Vagina (tissue), 2 donors: ENCODE results near the gene RTF1. TPM values are rescaled to one million over a fixed set of nuclear protein-coding genes. Genes with fewer than 3 reads are reported as not detected.
A peak's percentile ranks its signal among the peaks of the same experiment; 100 is the strongest.

Experiments
- DNase-seq, 2 donors: peaks; one replicate each; pipeline ENCODE4 v3.0.0-alpha.2; 2017; ENCODE audit errors: extremely low spot score in 2 of 2
- H3K27ac ChIP-seq: fragments of 200-600 bp; sonication (generic); one replicate; pipeline ENCODE4 v1.5.1; 2019
- H3K27me3 ChIP-seq: fragments of 200-600 bp; sonication (generic); one replicate; pipeline ENCODE4 v1.5.1; 2019
- H3K36me3 ChIP-seq, 2 donors: fragments of 200-600 bp; sonication (generic); one replicate each; pipeline ENCODE4 v1.5.1; 2017 to 2019
- H3K4me1 ChIP-seq: fragments of 200-600 bp; sonication (generic); one replicate; pipeline ENCODE4 v1.5.1; 2019
- H3K4me3 ChIP-seq, 2 donors: fragments of 200-600 bp; sonication (generic); 1 replicate in 1 of 2; 2 replicates in 1 of 2; pipeline ENCODE4 v1.5.1; 2016 to 2019
- H3K9me3 ChIP-seq: fragments of 200-600 bp; sonication (generic); one replicate; pipeline ENCODE4 v1.5.1; 2019
- CTCF ChIP-seq, 3 experiments: fragments of 450-650 bp in 2 of 3; fragments of 200-600 bp in 1 of 3; sonication (generic) in 1 of 3; IDR thresholded peaks; one replicate each; pipeline ENCODE4 v1.5.1; 2017 to 2019; ENCODE audit warnings: antibody characterized with exemption in 3 of 3, mild to moderate bottlenecking in 2 of 3, moderate library complexity in 2 of 3
- POLR2A ChIP-seq, 2 donors: fragments of 450-650 bp; IDR thresholded peaks; one replicate each; pipeline ENCODE4 v1.6.1; 2017; ENCODE audit warnings: antibody characterized with exemption in 2 of 2, mild to moderate bottlenecking in 2 of 2, moderate library complexity in 2 of 2
- POLR2AphosphoS5 ChIP-seq, 2 donors: sonication (generic); formaldehyde crosslinking; IDR thresholded peaks; one replicate each; pipeline ENCODE4 v1.9.0; 2017; ENCODE audit warnings: antibody characterized with exemption in 2 of 2, mild to moderate bottlenecking in 2 of 2, low read depth in 1 of 2; ENCODE audit not compliant: insufficient read depth in 1 of 2
- intact Hi-C: fragments of 100-400 bp; cut with DNase I; formaldehyde crosslinking; loops from one replicate; pipeline ENCODE4 v1.15.1; 2023
- total RNA-seq: library from RNA; depleted of rRNA; stranded (reverse); fragments of >200 nt; gene quantifications from one replicate; pipeline ENCODE4 v1.2.3, GENCODE V29; 2016

The RTF1 gene
- total RNA-seq, 1 donor from 2014 or later, result 32.2 TPM

GRCh38 chr15:41513506-41514227, 96.8 kb downstream of the RTF1 start, which contains the start of gene LTK:
Gene LTK (minus strand): TSS chr15:41513827. CDS start chr15:41513709, 118 bp downstream.
- H3K4me3 ChIP-seq, result peak within 1 kb of the TSS; percentile 35 to 40
- H3K4me1 ChIP-seq, result peaks cover 32% of the 10 kb centered on the region
- peaks cover 5% of the 10 kb centered on the region for H3K27me3 ChIP-seq
- no peak for TF ChIP-seq CTCF (IDR thresholded peaks at IDR 0.05)
- no peak for TF ChIP-seq POLR2AphosphoS5 (IDR thresholded peaks at IDR 0.05; ENCODE audit: insufficient read depth in 1 of 2, low read depth in 1 of 2)
- TF ChIP-seq POLR2A (IDR thresholded peaks at IDR 0.05), result no peak
- DNase-seq, result no peak
- no peak within 1 kb of the TSS for H3K27ac ChIP-seq
- intact Hi-C loops, result no loop called here
- no peaks in the 10 kb centered on the region for H3K9me3 ChIP-seq
- peaks cover 0 to 5% of the 10 kb centered on the region in 2 donors for H3K36me3 ChIP-seq

- H3K36me3 ChIP-seq, result peaks cover 0 to 5% of the 10 kb centered on the region in 2 donors
- H3K4me3 ChIP-seq, result no peak overlapping the region
- no peak for DNase-seq
- H3K27me3 ChIP-seq, result no peaks in the 10 kb centered on the region
- TF ChIP-seq POLR2A (IDR thresholded peaks at IDR 0.05) (no peak), POLR2AphosphoS5 (IDR thresholded peaks at IDR 0.05; ENCODE audit: insufficient read depth in 1 of 2, low read depth in 1 of 2) (no peak), CTCF (IDR thresholded peaks at IDR 0.05) (no peak)
- no peaks in the 10 kb centered on the region for H3K9me3 ChIP-seq
- H3K4me1 ChIP-seq, result peaks cover 14% of the 10 kb centered on the region
- intact Hi-C loops, result no loop called here
- no peak overlapping the region for H3K27ac ChIP-seq
Measured at GRCh38 chr15:41517895-41518449, 101.1 kb downstream of the RTF1 start.

- DNase-seq, result no peak
- no peak for TF ChIP-seq CTCF (IDR thresholded peaks at IDR 0.05)
- TF ChIP-seq POLR2A (IDR thresholded peaks at IDR 0.05), result no peak
- TF ChIP-seq POLR2AphosphoS5 (IDR thresholded peaks at IDR 0.05; ENCODE audit: insufficient read depth in 1 of 2, low read depth in 1 of 2), result no peak
- Histone ChIP-seq H3K27me3 (no peaks in the 10 kb centered on the region), H3K36me3 (peaks cover 0 to 5% of the 10 kb centered on the region in 2 donors), H3K9me3 (no peaks in the 10 kb centered on the region), H3K4me1 (no peaks in the 10 kb centered on the region), H3K27ac (no peak overlapping the region), H3K4me3 (no peak overlapping the region)
- intact Hi-C loops, result no loop called here
Measured at GRCh38 chr15:41520636-41521035, 103.7 kb downstream of the RTF1 start.

GRCh38 chr15:41521614-41522013, 104.7 kb downstream of the RTF1 start:
- intact Hi-C loops, result no loop called here
- Histone ChIP-seq H3K9me3 (no peaks in the 10 kb centered on the region), H3K4me1 (no peaks in the 10 kb centered on the region), H3K36me3 (peaks cover 0 to 13% of the 10 kb centered on the region in 2 donors), H3K27ac (no peak overlapping the region), H3K4me3 (no peak overlapping the region), H3K27me3 (no peaks in the 10 kb centered on the region)
- TF ChIP-seq POLR2AphosphoS5 (IDR thresholded peaks at IDR 0.05; ENCODE audit: insufficient read depth in 1 of 2, low read depth in 1 of 2) (no peak), CTCF (IDR thresholded peaks at IDR 0.05) (no peak), POLR2A (IDR thresholded peaks at IDR 0.05) (no peak)
- DNase-seq, result no peak

- TF ChIP-seq POLR2A (IDR thresholded peaks at IDR 0.05) (no peak), CTCF (IDR thresholded peaks at IDR 0.05) (no peak), POLR2AphosphoS5 (IDR thresholded peaks at IDR 0.05; ENCODE audit: insufficient read depth in 1 of 2, low read depth in 1 of 2) (no peak)
- Histone ChIP-seq H3K4me3 (no peak overlapping the region), H3K4me1 (no peaks in the 10 kb centered on the region), H3K27ac (no peak overlapping the region), H3K9me3 (no peaks in the 10 kb centered on the region), H3K36me3 (peaks cover 0 to 21% of the 10 kb centered on the region in 2 donors), H3K27me3 (no peaks in the 10 kb centered on the region)
- intact Hi-C loops, result no loop called here
- no peak for DNase-seq
Measured at GRCh38 chr15:41523097-41523496, 106.2 kb downstream of the RTF1 start.
